Measurements from ENCODE around the gene SOCS3. TPM values are rescaled to one million over a fixed set of nuclear protein-coding genes. Genes with fewer than 3 reads are reported as not detected.

SOCS3 gene
- total RNA-seq, 2 experiments from 2014 or later: not detected

DNA sequence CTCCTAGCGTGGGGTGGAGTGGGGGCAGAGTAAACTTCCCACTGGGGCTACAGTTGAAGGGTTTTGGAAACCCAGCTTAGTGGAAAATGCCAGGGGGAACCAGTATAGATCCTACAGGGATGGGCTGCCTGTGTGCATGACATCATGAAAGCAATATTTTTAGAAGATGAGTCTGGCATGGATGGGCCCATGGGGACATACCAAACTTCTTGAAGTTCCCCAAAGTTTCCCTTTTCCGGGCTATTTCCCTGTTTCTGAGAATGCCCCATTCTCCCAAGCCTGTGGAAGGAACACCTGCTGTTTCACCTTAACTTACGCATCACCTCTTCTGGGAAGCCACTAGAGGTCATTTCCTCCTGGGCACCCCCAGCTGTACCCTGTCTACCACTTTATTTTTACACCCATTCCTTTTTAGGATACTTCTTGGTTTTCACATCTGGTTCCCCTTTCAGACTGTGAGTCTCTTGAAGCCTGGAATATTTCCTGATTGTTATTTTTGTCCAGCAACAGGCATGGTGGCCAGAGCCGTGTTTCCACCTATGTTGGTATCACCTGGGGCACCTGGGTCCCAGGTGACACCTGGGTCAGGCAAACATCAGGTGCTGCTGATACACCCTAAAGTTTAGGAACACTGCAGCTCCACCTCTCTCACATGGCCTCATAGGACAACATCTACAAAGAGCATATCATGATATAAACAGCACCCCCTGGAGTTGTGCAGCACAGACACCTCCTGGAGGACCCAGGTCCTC lies 9.8 kb downstream of the SOCS3 start:
- H3K4me2 ChIP-seq (ENCODE audit: low read length): no peak overlapping the region
- intact Hi-C loops (cut with micrococcal nuclease; ENCODE audit: unreplicated experiment): no loop called here
- no peak for DNase-seq (ENCODE audit: low spot score)
- H3K4me3 ChIP-seq (ENCODE audit: low read depth, low read length, poor library complexity, severe bottlenecking): no peak overlapping the region
- no peak overlapping the region for H2AFZ ChIP-seq (ENCODE audit: low read length)
- no peaks in the 10 kb centered on the region for H3K79me2 ChIP-seq (ENCODE audit: insufficient read depth, low read depth, low read length)
- no peaks in the 10 kb centered on the region for H3K9me2 ChIP-seq (ENCODE audit: insufficient read depth, low read length)
- CTCF ChIA-PET (ENCODE audit: unreplicated experiment): no interaction called here
- no peaks in the 10 kb centered on the region; the same call in 1 of the 2 replicates for H4K20me1 ChIP-seq (ENCODE audit: insufficient read depth, low read length)
- H3K4me1 ChIP-seq (ENCODE audit: insufficient read depth, low read length, poor library complexity, severe bottlenecking): peaks cover 22% of the 10 kb centered on the region
- no peak overlapping the region for H3K27ac ChIP-seq (ENCODE audit: low read depth, low read length, poor library complexity, severe bottlenecking)
- H3K9me3 ChIP-seq (ENCODE audit: low read length): no peaks in the 10 kb centered on the region; the same call in 1 of the 2 replicates
- TF ChIP-seq, protein P1, sequence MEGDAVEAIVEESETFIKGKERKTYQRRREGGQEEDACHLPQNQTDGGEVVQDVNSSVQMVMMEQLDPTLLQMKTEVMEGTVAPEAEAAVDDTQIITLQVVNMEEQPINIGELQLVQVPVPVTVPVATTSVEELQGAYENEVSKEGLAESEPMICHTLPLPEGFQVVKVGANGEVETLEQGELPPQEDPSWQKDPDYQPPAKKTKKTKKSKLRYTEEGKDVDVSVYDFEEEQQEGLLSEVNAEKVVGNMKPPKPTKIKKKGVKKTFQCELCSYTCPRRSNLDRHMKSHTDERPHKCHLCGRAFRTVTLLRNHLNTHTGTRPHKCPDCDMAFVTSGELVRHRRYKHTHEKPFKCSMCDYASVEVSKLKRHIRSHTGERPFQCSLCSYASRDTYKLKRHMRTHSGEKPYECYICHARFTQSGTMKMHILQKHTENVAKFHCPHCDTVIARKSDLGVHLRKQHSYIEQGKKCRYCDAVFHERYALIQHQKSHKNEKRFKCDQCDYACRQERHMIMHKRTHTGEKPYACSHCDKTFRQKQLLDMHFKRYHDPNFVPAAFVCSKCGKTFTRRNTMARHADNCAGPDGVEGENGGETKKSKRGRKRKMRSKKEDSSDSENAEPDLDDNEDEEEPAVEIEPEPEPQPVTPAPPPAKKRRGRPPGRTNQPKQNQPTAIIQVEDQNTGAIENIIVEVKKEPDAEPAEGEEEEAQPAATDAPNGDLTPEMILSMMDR (conservative IDR thresholded peaks at IDR 0.05; ENCODE audit: low read length): peak; percentile 64
- no peak for TF ChIP-seq EZH2phosphoT487 (IDR thresholded peaks at IDR 0.05; ENCODE audit: borderline replicate concordance, low read depth, low read length)
- POLR2A ChIA-PET: interaction anchor here (0.7 kb wide), 1 partner anchor 191 kb away, joined by 6 read pairs; no protein-coding TSS in a partner anchor
- BruUV-seq (replicated peaks): no TSS peak
- H3K36me3 ChIP-seq (ENCODE audit: insufficient read depth, low read length): no peaks in the 10 kb centered on the region

DNA sequence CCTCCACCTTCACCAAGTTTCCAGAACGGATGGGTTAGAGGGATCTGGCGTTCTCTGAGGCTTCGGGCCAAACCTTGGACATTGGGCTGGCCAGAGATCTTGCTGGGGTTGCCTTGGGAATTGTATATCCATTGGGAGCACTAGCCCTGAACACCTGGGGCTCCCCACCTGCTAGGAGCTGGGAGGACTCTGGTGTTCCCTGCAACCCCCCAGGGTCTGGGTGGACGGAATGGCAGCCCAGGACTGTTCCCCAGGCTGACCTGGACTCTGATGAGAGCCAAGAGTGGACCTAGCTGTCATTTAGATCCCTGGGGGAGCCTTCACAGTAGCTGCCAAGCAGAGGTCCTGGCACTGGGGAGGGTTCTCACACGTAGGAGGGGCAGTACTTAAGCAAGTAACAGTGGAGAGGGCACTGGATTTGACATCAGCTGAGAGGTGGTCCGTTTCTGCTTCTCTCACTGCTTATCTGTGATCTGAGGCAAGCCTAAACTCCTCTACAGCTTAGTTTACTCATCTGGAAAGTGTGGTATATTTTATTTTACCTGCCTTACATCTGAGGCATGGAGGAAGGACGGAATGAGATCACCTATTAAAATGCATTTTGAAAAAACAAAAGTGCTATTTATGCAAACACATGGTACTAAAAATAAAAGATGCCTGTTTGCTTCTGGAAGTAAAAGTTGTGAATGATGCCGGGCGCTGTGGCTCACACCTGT lies 11.7 kb downstream of the SOCS3 start:
- Histone ChIP-seq H3K9me2 (ENCODE audit: insufficient read depth, low read length) (no peaks in the 10 kb centered on the region), H3K4me3 (ENCODE audit: low read depth, low read length, poor library complexity, severe bottlenecking) (no peak overlapping the region), H4K20me1 (ENCODE audit: insufficient read depth, low read length) (no peaks in the 10 kb centered on the region; the same call in 1 of the 2 replicates), H3K27ac (ENCODE audit: low read depth, low read length, poor library complexity, severe bottlenecking) (no peak overlapping the region), H3K4me2 (ENCODE audit: low read length) (no peak overlapping the region), H3K79me2 (ENCODE audit: insufficient read depth, low read depth, low read length) (no peaks in the 10 kb centered on the region), H2AFZ (ENCODE audit: low read length) (no peak overlapping the region), H3K4me1 (ENCODE audit: insufficient read depth, low read length, poor library complexity, severe bottlenecking) (peaks cover 30% of the 10 kb centered on the region), H3K9me3 (ENCODE audit: low read length) (no peaks in the 10 kb centered on the region; the same call in 1 of the 2 replicates), H3K36me3 (ENCODE audit: insufficient read depth, low read length) (no peaks in the 10 kb centered on the region)
- CTCF ChIA-PET (ENCODE audit: unreplicated experiment): interaction anchor here (0.6 kb wide), 2 partner anchors 62 to 440 kb away, joined by 3 read pairs; no protein-coding TSS in a partner anchor
- TF ChIP-seq, protein P1 (conservative IDR thresholded peaks at IDR 0.05; ENCODE audit: low read length): no peak
- no peak for TF ChIP-seq EZH2phosphoT487 (IDR thresholded peaks at IDR 0.05; ENCODE audit: borderline replicate concordance, low read depth, low read length)
- POLR2A ChIA-PET: interaction anchor here (0.7 kb wide), 1 partner anchor 420 kb away, joined by 4 read pairs; no protein-coding TSS in a partner anchor
- DNase-seq (ENCODE audit: low spot score): no peak
- intact Hi-C loops (cut with micrococcal nuclease; ENCODE audit: unreplicated experiment): no loop called here
- no TSS peak for BruUV-seq (replicated peaks)

Data from OCI-LY7 (cell line).